Measurements from ENCODE around the gene KRT17.
"Not testable (repeated sequence)": the region's sequence is repeated elsewhere in the genome, so short reads cannot be mapped to it uniquely, and the experiment has no call there.

KRT17 gene

DNA sequence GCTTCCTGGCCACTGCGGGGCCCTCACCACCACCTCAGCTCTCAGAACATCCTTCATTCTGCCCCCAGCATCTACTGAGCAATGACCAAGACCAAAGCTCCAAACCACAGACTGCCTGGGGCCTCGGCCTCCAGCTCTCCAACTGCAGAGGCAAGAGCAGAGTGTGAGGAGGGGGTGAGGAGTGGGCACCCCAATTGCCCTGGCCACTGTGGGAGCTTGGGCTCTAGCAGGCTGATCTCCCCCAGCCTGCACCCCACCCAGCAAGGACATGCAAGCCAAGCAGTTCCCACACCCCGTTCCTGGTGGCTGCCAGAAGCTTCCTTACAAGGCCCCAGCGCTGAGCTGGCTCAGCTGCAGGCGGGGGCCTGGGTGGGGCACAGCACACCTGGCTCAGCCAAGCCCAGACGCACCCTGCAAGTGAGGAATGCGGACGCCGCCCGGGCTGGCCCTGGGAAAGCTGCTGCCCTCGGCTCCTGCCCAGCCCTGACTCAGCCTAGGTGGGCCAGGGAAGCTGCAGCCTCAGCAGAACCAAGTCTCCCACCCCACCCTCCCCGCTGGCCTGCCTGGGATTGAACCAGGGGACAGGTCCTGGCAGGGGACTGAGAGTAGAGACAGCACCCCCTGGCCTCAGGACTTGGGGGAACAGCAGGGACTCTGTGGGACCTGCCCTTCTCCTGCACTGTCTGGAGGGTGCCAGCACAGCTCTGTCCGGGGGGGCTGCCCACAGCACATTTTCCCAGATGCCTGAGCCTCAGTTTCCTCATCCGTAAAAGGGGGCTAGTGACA is 29.7 kb upstream of the KRT17 start:
- no peak for DNase-seq (ENCODE audit: low read depth)

DNA sequence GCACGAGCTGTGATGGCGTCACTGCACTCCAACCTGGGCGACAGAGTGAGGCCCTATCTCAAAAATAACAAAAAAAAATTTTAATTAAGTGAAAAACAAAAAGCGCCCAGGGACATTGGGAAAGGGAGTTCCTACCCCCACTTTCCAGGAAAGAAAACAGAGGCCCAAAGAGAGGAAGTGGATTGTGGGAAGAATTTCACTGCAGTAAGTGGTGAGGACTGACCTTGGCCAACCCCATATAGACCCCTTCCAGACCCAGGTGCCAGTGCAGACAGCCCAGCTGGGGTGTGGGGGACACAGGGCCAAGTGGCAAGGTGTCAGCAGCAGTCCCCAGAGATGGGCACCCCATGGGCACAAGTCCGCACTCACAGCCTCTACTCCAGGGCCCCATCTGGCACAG is 29.0 kb upstream of the KRT17 start:
- no peak for DNase-seq (ENCODE audit: low read depth)

DNA sequence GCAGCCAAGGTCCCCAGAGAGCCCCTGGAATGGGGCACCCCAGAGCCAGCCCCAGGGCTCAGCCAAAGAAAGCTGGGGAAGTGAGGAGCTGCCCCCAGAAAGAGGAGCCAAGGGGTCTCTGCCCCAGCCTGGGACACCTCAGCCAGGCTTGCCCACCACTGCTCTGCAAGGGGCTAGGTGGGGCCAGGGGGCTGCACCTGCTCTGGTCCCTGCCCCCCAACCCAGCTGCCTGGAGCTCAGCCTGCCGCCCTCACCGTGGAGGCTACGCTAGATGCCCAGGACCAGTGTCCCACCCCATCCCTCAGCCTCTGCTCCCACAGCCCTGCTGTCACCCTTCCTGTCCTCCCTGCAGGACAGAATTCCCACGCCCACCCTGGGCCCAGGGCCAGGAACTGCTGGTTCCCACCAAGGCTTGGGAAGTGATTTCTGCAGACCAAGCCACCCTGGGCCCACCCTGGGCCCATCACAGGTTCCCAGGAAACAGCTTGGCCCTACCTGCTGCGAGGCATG is 28.1 kb upstream of the KRT17 start:
- no peak for DNase-seq (ENCODE audit: low read depth)

DNA sequence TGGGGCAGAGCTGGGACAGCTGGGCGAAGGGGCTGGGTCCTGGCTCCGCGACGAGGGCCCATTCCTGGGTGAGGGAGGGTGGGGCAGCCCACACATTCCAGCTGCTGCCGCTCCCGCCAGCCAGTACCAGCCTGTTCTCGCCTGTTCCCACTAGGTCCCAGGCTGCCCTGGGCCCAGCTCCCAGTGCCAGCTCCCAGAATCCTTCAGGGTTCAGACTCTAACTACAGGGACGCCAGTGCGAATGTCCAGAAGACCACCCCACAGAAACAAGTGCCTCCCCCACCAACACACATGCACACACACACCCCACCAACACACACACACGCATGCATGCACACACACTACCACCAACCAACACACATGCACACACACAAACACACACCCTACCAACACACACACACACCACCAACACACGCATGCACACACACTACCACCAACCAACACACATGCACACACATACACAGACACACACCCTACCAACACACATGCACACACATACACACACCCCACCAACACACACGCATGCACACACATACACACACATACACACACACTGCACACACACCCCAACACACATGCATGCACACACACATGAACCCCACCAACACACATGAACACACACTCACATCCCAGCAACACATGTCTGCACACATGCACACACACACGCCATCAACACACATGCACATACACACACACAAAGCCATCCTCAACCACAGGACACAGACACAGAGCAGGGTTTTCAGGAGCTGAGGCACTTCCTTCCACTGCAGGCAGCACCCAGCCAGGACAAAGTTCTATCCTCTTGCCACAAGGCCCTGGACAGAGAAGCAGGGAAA is 27.5 kb upstream of the KRT17 start:
- no peak for DNase-seq (ENCODE audit: low read depth)

DNA sequence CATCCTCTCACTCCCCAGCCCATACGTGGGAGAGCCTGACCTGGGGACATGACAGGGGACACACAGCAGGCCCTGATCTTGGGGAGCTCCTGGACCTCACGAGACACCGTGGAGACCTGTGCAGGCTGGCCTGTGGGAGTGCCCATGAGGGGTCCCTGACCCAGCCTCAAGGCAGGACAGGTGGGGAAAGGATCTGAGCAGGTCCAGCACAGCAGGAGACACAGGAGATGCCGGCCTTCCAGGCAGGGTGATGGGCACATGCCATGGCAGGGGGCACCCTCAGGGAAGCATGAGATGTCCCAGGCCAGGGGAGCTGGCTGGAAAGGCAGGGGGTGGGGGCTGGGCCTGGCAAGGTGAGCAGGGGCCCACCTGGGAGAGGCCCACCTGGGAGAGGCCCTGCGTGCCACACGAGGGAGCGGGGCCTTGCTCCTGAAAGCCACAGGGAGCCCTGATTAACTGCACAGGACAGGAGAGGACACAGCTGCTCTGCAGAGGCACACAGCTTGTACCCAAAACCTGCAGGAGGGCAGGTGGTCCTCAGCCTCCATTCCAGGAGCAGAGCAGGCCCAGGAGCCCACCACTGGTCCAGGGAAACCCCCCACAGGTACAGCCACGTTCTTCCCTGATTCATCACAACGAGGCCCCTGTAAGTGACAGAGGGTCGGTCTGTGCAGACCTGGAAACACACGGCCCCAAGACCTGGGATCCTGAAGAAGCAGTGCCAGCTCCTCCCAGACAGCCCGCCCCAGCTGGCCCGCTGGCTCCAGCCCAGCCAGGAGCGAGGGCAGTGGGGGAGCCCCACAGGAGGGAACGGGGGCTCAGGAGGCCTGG is 26.6 kb upstream of the KRT17 start:
- DNase-seq (ENCODE audit: low read depth): no peak

DNA sequence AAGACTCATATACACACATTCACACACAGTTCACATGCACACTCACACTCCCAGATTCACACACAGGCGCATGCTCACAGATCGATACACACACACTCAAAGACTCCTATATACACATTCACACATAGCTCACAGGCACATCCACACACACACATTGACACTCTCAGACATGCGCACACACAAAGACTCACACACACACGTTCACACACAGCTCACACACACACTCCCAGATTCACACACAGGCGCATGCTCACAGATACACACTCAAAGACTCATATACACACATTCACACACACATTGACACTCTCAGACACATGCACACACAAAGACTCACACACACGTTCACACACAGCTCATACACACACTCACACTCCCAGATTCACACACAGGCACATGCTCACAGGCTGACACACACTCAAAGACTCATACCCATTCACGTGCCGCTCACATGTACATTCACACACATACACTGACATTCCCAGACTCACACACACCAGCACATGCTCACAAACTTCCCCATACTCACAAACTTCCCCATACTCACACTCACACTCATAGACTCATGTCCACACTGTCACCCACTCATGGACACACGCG is 25.6 kb upstream of the KRT17 start:
- DNase-seq (ENCODE audit: low read depth): no peak

DNA sequence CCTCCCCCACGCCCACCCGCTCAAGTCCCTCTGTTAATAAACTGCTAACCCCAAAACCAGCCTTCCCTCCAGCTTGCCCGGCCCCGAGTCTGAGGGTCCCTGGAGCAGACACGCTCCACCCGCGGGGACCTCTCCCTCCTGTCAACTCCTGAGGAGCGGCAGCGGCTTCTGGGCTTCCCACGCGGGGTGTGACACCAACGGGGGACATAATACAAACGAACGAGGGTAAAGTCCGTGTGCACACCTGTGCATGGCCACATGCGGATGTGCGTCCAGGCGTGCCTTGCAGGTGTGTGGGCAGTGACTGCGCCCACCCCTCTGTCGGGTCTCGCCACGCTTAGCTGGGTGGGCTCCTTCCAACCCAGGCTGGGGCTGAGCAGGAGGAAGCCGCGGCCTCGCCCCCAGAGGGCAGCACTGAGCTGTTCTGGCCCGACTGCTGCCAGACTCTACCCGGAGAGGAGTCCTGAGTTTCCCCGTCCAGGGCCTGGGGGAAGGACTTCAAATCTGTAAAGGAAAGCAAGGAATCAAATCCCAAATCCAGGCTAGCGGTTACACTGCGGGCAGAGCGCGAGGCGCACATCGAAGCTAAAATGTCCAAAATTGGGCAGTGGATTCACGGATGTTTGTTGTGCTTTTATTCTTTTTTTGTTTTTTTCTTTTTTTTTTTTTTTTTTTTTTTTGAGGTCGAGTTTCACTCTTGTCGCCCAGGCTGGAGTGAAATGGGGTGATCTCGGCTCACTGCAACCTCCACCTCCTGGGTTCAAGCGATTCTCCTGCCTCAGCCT is 24.2 kb upstream of the KRT17 start:
- DNase-seq (ENCODE audit: low read depth): peak; percentile 72

DNA sequence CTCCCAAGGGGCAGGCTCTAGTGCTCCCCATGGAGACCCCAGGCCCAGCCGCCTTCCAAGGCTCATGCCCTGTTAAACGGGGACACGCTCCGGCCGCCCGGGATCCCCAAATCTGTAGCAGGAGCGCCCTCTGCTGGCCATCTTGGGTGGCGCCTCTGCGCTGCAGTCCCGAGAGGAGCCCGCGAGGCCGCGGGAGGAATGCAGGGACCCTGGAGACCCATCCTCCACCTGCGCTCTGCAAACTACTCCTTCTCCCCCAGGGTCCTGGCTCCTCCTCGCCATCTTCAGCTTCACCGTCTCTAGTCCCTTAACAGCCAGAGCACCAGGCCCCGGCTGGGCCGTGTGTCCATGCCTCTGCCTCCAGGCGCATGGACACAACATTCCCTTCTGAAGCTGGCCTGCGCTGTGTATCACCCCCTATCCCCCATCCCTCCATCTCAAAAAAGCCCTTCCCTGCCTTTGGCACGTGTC is 23.6 kb upstream of the KRT17 start:
- peak; percentile 81 for DNase-seq (ENCODE audit: low read depth)

DNA sequence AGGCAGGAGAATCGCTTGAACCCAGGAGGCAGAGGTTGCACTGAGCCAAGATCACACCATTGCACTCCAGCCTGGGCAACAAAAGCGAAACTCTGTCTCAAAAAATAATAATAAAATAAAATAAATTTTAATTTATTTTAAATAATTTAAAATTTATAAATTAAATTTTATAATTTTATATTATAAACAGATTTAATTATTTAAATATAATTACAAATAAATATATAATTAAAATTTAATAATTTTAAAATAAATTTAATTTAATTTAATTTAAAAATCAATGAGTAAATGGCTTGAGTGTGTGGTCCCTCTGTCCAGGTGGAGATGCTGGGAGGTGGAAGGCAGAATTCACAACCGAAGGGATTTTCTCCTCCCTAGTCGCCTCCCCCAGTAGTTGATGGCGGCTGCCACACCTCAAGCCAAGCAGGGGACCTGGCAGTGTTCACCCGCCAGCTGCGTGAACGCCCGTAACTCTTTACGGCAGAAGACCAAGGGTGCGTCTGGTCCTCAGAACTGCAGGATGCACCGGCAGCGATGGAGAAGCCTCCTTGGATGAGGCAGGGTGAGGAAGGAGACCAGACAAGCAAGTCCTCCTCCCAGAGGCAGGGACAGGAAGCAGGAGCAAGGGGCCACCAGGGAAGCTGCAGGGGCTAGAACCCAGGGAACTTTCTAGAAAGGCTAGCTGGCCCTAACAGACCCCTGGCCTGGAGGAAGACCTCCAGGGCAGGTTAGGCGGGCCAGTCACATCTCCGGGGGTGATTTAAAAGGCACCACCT is 22.9 kb upstream of the KRT17 start:
- DNase-seq (ENCODE audit: low read depth): no peak

DNA sequence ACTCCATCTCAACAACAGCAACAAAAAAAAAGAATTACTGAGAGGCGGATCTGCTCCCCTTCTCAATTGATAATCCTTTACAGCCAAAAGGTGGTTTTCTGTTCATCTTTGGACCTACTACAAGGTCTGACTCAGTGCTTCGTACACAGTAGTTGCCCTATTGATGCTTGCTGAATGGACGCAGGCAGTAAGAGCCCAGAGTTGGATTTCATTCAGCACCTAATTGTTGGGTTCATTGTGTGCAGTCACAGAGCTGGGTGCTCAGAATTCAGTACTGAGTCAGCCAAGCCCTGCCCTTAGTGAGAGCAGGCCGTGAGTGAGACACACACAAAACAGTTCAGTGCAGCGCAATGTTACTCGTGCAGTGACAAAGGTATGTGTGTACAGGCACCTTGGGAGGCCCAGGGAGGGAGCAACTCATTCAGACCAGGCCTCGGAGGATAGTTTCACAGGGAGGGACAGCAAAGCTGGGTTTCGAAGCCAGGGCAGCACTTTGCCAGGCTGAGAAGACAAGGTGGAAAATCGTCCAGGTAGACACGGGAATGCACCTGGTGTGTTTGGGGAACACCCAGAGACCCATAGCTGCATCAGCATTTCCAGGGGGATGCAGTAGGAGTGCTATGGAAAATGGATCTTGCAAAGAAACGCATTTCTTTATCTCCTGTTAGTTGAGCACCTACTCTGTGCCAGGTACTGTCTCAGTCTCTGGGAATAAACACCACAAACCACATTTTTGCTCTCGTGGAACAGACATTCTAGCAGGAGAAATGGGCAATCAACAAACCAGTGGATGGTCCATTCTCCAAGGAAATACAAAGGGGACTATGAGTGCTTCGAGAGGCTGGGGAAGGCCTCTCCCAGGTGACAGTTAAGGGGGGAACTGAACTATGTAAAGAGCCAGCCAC is 18.1 kb upstream of the KRT17 start:
- DNase-seq (ENCODE audit: low read depth): no peak

DNA sequence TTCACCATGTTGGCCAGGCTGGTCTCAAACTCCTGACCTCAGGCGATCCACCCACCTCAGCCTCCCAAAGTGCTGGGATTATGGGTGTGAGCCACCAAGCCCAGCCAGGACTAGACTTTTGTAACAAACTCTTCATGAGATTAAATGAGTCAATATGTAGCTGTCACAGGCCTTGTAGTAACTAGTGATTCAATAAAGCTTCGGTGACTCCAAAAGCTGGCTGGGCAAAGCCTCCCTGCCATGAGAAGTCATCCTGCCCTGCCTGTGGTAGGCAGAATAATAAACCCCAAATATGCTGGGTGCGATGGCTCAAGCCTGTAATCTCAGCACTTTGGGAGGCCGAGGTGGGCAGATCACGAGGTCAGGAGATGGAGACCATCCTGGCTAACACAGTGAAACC is 16.2 kb upstream of the KRT17 start:
- DNase-seq (ENCODE audit: low read depth): not testable (repeated sequence)

DNA sequence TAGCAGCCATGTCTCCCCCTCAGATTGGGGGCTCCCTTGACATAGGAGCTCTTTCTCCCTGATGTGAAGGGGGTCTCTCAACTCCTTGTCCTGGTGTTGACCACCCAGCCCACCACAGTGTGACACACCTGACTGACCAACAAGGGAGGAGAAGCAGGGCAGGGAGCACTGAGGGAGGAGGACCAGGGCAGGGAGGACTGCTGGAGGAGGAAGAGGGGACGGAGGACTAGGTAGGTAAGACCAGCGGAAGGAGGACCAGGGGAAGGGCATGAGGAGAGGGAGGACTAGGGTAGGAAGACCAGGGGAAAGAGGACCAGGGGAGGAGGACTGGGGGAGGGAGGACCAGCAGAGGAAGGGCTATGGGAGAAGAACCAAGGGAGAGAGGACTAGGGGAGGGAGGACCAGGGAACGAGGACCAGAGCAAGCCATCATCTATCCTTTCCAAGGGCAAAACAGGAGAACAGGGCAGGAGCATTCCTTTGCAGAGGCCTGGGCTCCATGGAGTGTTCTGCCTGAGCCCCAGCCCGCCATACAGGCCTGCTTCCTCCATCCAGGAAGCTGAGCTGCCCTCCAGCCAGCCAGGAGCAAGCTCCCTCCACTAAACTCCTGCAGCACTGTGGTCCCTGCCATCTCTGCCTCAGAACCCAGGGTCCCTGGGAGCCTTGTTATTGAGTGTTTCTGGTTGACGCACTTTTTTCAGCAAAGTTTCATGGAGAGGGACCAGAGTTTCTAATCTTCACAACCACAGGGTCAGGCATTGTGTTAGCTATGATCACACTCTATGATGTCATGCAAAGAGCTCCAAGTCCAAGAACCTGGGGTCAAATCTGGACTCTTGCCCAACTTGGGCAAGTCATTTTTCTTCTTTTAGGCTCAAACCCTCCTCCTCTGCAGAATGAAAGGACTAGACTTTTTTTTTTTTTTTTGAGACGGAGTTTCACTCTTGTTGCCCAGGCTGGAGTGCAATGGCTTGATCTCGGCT is 15.4 kb upstream of the KRT17 start:
- DNase-seq (ENCODE audit: low read depth): no peak

DNA sequence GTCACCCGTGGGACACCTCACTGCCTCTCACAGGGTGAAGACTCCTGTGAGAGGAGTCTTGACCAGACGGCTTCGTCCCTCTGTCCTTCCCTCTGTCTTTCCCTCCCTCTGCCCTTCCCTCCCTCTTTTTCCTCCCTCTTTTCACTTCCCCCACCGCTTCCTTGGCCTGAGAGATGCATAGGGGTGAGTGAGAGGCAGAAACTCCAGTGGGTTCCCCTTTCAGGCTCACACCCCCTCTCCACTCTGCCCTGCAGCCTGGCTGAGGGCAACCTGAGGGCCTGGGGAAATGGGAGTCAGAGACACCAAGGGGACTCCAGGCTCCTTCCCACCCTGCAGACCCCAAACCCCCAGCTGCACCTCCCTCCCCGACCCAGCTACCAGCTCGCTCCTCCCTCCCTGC is 14.6 kb upstream of the KRT17 start:
- no peak for DNase-seq (ENCODE audit: low read depth)

DNA sequence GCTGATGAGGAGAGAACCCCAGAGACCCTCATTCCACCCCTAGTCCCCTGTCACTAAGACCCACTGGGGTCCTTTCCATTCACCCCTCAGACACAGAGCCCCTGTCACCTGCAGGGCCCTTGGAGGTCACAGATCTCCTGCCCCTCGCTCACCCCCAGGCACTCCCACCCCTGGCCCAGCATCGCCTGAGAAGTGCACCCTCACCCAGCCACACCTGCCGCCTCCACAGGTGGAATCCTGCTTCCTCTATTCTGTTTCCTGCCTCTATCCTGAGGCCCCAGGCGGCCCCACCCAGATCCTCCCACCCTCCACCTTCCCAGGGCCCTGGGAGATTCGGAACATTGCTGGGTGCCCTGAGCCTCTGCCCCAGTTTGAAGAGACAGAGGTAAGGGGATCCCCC is 13.8 kb upstream of the KRT17 start:
- no peak for DNase-seq (ENCODE audit: low read depth)

DNA sequence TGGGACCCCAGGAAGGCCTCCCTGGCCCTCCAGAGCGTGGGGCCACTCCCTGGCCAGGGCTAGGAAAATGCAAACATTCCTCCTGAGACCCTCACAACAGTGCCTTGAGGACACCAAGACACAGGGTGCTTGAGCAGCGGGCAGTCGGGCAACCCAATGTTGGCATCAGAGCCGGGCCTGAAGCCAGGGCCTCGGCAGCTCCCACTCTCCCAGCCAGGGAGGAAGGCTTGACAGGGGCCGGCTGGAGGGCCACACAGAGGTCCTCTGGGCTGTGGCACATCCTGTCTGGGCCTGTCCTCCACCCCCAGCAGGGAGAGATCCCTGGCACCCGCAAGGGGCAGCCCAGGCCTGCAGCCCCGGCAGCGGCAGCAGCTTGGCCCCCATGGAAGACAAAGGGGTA is 12.3 kb upstream of the KRT17 start:
- DNase-seq (ENCODE audit: low read depth): no peak

DNA sequence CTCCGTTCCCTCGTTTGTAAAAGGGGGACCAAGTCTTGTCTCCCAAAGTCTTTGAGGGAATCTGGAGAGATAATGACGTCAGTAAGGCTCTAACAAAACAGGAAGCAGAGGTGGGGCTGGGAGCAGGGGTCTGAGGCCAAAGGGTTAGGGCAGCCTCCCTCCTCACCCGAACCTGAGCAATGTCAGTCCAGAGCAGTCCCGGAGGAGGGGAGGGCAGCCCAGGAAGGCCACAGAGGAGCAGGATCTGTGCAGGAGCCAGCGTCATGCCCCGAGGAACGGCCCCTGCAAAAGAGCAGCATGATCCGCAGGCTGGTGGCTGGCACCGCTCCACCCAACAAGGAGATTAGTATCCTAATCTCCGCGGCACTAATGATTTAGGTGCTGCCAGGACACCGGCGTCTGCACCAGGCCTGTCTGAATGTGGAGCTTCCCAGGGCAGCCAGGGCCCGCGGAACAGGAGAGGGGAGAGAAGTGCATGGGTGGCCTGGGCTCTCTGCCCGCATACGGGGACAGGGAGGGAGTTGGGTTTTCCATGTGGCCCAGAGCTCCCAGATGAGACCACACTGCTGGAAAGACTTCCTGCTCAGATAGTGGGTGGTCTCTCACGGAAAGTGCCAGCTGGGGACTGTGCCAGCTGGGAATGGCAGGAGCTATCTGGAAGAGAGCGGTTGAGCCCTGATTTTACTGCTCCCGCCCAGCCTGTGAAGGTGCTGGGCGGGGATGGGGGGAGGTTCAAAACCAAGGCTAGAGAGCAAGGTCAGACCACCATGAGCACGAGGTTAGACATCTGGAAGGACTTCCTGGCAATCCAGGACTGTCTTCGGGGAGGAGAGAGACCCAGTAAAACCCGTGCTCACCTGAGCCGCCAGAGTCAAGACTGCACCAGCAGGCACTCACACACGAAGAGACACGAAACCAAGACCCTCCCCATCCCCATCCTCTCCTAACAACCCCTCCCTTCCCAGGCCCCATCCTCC is 11.0 kb upstream of the KRT17 start:
- DNase-seq (ENCODE audit: low read depth): no peak

DNA sequence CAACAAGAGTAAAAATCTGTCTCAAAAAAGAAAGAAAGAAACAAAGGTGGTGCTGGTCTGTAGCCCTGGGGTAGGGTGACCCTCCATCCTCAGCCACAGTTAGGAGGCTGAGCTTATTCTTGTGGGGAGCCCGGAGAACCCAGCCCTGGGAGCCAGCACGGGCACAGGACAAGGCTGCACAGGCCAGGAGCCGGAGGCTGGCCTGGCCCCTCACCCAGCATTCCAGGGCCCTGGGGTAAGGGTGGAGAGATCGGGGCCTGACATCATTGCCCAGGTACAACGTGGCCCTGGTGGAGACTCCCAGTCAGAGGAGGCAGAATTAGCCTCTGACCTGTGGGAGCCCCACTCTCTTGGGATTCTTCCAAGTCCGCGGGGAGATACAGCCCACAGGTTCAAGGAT is 10.3 kb upstream of the KRT17 start:
- DNase-seq (ENCODE audit: low read depth): no peak

Data from activated T-cell treated with anti-CD3 and anti-CD28 coated beads for 24 hours (primary cell).